Measurements from ENCODE around the gene ACRV1. TPM values are rescaled to one million over a fixed set of nuclear protein-coding genes. Genes with fewer than 3 reads are reported as not detected.

The ACRV1 gene
- total RNA-seq, 1 experiment from 2014 or later = 0.26 TPM

- intact Hi-C loops (cut with micrococcal nuclease; ENCODE audit: unreplicated experiment) = no loop called here
- Histone ChIP-seq H3K27ac (ENCODE audit: low read length) (no peak overlapping the region), H3K9me3 (ENCODE audit: control insufficient read depth, insufficient read depth, low read depth, low read length) (no peaks in the 10 kb centered on the region), H3K4me1 (ENCODE audit: control insufficient read depth, insufficient read depth, low read length) (no peaks in the 10 kb centered on the region), H3K4me3 (ENCODE audit: low read depth in 2 of 2, low read length in 2 of 2) (no peak overlapping the region), H3K27me3 (ENCODE audit: control insufficient read depth, insufficient read depth, low read length) (no peaks in the 10 kb centered on the region), H3K36me3 (ENCODE audit: control insufficient read depth, insufficient read depth, low read length) (no peaks in the 10 kb centered on the region)
- CTCF ChIA-PET = no interaction called here
- DNase-seq (ENCODE audit: low read depth, low spot score) (no peak), ATAC-seq (no peak)
- BruUV-seq (replicated peaks) = no TSS peak
- in situ Hi-C loops (cut with HindIII; ENCODE audit: low pct_unique_long_range_greater_than_20kb, low sequenced_read_pairs) = no loop called here
- POLR2A ChIA-PET = interaction anchor here (0.5 to 0.6 kb wide), 3 partner anchors 48 to 207 kb away, joined by 3 to 19 read pairs (median 4); no protein-coding TSS in a partner anchor
- TF ChIP-seq CTCF (IDR thresholded peaks at IDR 0.05) = peak; percentile 51; the same call in 1 of the 2 replicates
- TF ChIP-seq TCF7L2 (IDR thresholded peaks at IDR 0.05; ENCODE audit: low read depth, low read length) = no peak
- TF ChIP-seq REST (IDR thresholded peaks at IDR 0.05; ENCODE audit: insufficient read depth in 1 of 2, low read depth in 2 of 2, low read length in 1 of 2) = no peak
- no peak for TF ChIP-seq POLR2AphosphoS5 (IDR thresholded peaks at IDR 0.05; ENCODE audit: low read depth, low read length)
These were observed 1.2 kb downstream of the ACRV1 start for GRCh38 chr11:125679397-125679796.

- H3K27ac ChIP-seq (ENCODE audit: low read length) = no peak overlapping the region
- TF ChIP-seq TCF7L2 (IDR thresholded peaks at IDR 0.05; ENCODE audit: low read depth, low read length) (no peak), CTCF (IDR thresholded peaks at IDR 0.05) (no peak), POLR2AphosphoS5 (IDR thresholded peaks at IDR 0.05; ENCODE audit: low read depth, low read length) (no peak), REST (IDR thresholded peaks at IDR 0.05; ENCODE audit: insufficient read depth in 1 of 2, low read depth in 2 of 2, low read length in 1 of 2) (no peak), SIN3A (IDR thresholded peaks at IDR 0.05; ENCODE audit: borderline replicate concordance, insufficient read depth, low read depth, low read length) (no peak)
- no TSS peak for BruUV-seq (replicated peaks)
These were observed 5.5 kb downstream of the ACRV1 start for GRCh38 chr11:125675196-125675595.

More at GRCh38 chr11:125675196-125675595, 5.5 kb downstream of the ACRV1 start:
- POLR2A ChIA-PET = no interaction called here
- CTCF ChIA-PET = no interaction called here
- Histone ChIP-seq H3K9me3 (ENCODE audit: control insufficient read depth, insufficient read depth, low read depth, low read length) (no peaks in the 10 kb centered on the region), H3K36me3 (ENCODE audit: control insufficient read depth, insufficient read depth, low read length) (no peaks in the 10 kb centered on the region), H3K27me3 (ENCODE audit: control insufficient read depth, insufficient read depth, low read length) (no peaks in the 10 kb centered on the region), H3K4me3 (ENCODE audit: low read depth in 2 of 2, low read length in 2 of 2) (no peak overlapping the region), H3K4me1 (ENCODE audit: control insufficient read depth, insufficient read depth, low read length) (no peaks in the 10 kb centered on the region)
- intact Hi-C loops (cut with micrococcal nuclease; ENCODE audit: unreplicated experiment) = no loop called here
- ATAC-seq (no peak), DNase-seq (ENCODE audit: low read depth, low spot score) (no peak)
- in situ Hi-C loops (cut with HindIII; ENCODE audit: low pct_unique_long_range_greater_than_20kb, low sequenced_read_pairs) = no loop called here
